Measurements from ENCODE around the gene ACTA1. TPM values are rescaled to one million over a fixed set of nuclear protein-coding genes. Genes with fewer than 3 reads are reported as not detected.

ACTA1 gene
- total RNA-seq, 4 donors from 2014 or later = 0.59 to 2.6 (median 1.7) TPM

DNA sequence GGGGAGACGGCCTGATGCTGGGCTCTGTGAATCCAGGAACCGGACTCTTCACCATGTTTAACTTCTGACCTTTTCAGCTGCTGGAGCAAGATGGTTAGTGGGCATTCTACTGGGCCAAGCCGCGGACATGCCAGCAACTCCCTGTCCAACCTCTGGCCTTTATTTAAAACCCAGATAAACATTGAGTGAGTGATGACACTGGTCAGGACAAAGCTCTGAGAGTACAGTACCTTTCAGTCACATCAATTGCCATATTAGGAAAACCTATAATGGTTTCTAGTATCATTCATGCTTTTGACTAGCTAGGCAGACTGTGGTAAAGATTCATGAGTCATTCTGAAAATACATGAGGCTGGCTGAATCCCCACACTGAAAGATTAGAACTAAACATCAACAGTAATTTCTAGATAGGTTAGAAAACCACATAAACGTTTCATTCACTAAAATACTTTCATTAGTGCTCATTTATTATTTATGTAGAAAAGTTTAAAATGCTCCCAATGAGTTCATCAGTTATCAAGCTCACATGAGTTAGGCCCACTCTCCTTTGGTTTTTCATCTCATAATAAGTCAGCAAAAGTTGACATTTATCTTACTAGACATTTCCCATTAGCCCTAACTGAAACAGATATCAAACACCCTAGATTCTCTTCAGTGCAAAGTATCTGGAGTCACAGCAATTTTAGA is 7.1 kb upstream of the ACTA1 start:
- no peak overlapping the region for H3K27ac ChIP-seq
- peaks cover 58% of the 10 kb centered on the region for H3K36me3 ChIP-seq
- no peaks in the 10 kb centered on the region for H3K9me3 ChIP-seq
- DNase-seq (ENCODE audit: low spot score in 2 of 2) = no peak
- H3K4me1 ChIP-seq = no peaks in the 10 kb centered on the region
- H3K27me3 ChIP-seq = peaks cover 7% of the 10 kb centered on the region
- 85% methylated on average over 5 of the region's 5 CpGs for WGBS
- no peak overlapping the region for H3K4me3 ChIP-seq
- TF ChIP-seq, protein P1, sequence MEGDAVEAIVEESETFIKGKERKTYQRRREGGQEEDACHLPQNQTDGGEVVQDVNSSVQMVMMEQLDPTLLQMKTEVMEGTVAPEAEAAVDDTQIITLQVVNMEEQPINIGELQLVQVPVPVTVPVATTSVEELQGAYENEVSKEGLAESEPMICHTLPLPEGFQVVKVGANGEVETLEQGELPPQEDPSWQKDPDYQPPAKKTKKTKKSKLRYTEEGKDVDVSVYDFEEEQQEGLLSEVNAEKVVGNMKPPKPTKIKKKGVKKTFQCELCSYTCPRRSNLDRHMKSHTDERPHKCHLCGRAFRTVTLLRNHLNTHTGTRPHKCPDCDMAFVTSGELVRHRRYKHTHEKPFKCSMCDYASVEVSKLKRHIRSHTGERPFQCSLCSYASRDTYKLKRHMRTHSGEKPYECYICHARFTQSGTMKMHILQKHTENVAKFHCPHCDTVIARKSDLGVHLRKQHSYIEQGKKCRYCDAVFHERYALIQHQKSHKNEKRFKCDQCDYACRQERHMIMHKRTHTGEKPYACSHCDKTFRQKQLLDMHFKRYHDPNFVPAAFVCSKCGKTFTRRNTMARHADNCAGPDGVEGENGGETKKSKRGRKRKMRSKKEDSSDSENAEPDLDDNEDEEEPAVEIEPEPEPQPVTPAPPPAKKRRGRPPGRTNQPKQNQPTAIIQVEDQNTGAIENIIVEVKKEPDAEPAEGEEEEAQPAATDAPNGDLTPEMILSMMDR (IDR thresholded peaks at IDR 0.05) = no peak
- TF ChIP-seq POLR2A (IDR thresholded peaks at IDR 0.05) (no peak), POLR2AphosphoS5 (IDR thresholded peaks at IDR 0.05) (no peak), EP300 (IDR thresholded peaks at IDR 0.05) (no peak)

DNA sequence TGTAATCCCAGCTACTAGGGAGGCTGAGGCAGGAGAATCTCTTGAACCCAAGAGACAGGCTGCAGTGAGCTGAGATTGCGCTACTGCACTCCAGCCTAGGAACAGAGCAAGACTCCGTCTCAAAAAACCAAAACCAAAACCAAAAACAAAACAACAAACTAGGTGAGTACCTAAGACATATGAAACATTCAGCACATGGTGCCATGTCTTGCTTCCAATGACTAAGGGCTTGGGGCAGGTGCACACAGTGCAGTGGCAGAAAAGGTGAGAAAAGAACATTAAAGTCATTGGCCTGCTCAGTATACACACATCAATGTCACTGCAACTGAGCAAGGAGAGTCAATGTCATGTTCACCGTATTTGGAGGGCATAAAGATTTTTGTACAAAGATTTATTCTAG is 4.1 kb upstream of the ACTA1 start:
- TF ChIP-seq POLR2A (IDR thresholded peaks at IDR 0.05) (no peak), EP300 (IDR thresholded peaks at IDR 0.05) (no peak), POLR2AphosphoS5 (IDR thresholded peaks at IDR 0.05) (no peak)
- TF ChIP-seq, protein P1 (IDR thresholded peaks at IDR 0.05) = no peak
- WGBS = 93% methylated on average over 3 of the region's 3 CpGs
- Histone ChIP-seq H3K9me3 (no peaks in the 10 kb centered on the region), H3K36me3 (peaks cover 33% of the 10 kb centered on the region), H3K4me1 (peaks cover 12% of the 10 kb centered on the region), H3K27me3 (peaks cover 36% of the 10 kb centered on the region), H3K27ac (no peak overlapping the region), H3K4me3 (no peak overlapping the region)
- no peak for DNase-seq (ENCODE audit: low spot score in 2 of 2)

DNA sequence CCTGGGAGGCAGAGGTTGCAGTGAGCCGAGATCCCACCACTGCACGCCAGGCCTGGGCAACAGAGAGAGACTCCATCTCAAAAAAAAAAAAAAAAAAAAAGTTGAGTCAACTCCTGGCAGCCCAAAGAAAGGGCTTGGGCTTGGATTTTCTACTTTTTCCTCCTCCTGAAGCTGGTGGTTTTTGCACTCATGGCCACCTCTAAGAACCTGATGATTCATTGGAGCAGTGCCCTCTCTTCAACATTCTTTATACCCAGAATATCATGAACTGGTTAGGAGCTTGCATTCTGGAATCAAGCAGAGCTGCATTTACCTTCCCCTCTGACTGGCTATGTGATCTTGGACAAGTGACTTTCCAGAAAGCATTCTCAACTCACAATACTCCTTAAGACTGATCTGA is 3.5 kb upstream of the ACTA1 start:
- Histone ChIP-seq H3K27me3 (peaks cover 42% of the 10 kb centered on the region), H3K36me3 (peaks cover 28% of the 10 kb centered on the region), H3K9me3 (no peaks in the 10 kb centered on the region), H3K27ac (no peak overlapping the region), H3K4me1 (peaks cover 18% of the 10 kb centered on the region), H3K4me3 (no peak overlapping the region)
- TF ChIP-seq POLR2AphosphoS5 (IDR thresholded peaks at IDR 0.05) = no peak
- WGBS = 96% methylated on average over 2 of the region's 2 CpGs
- no peak for DNase-seq (ENCODE audit: low spot score in 2 of 2)

DNA sequence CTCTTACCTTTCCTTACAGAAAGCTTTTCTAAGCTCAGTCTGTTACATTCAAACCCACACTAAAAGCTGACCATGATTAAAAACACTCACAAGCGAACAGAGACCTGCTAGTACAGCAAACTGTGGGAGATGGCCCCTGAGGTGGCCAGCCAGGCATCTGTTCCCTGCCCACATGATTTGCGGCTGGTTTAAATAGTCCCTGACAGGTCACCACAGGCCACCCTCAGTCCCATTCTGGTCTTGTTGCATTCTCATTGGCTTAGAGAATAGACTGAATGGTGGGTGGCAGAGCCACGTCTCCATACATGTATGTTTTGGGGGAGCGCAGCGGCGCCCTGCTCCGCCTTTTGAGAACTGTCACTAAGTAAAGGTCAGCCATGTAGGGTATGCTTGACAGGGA is 2.3 kb upstream of the ACTA1 start:
- 61% methylated on average over 7 of the region's 7 CpGs for WGBS
- Histone ChIP-seq H3K36me3 (peaks cover 16% of the 10 kb centered on the region), H3K4me3 (no peak overlapping the region), H3K27ac (no peak overlapping the region), H3K9me3 (no peaks in the 10 kb centered on the region), H3K27me3 (peaks cover 54% of the 10 kb centered on the region), H3K4me1 (peaks cover 30% of the 10 kb centered on the region)
- TF ChIP-seq, protein P1 (IDR thresholded peaks at IDR 0.05) = no peak
- TF ChIP-seq POLR2AphosphoS5 (IDR thresholded peaks at IDR 0.05) = no peak
- no peak for DNase-seq (ENCODE audit: low spot score in 2 of 2)

DNA sequence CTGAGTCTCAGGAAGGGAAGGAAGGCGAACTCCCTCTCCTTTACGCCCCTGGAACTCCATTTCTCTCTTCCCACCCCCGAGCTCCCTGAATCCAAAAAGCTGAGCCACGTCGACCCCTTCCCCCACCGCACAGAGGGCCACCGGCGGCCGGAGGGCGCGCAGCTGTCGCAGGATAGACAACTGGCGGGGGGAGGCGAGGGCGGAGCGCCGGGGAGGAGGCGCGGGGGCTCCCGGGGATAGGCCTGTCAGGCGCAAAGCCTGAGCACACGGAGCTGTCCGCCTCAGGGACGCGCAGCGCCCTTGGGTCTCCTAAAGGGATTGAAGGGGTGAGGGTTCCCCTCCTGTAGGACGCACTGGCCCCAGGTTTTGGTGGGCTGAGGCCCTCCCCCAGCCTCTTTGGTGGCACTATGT is 752 bp upstream of the ACTA1 start:
- TF ChIP-seq EP300 (IDR thresholded peaks at IDR 0.05) = no peak
- TF ChIP-seq POLR2AphosphoS5 (IDR thresholded peaks at IDR 0.05) = no peak
- TF ChIP-seq POLR2A (IDR thresholded peaks at IDR 0.05) = no peak
- TF ChIP-seq, protein P1 (IDR thresholded peaks at IDR 0.05) = no peak
- Histone ChIP-seq H3K9me3 (no peaks in the 10 kb centered on the region), H3K36me3 (peaks cover under 1% of the 10 kb centered on the region), H3K4me3 (no peak overlapping the region), H3K27ac (no peak overlapping the region), H3K27me3 (peaks cover 70% of the 10 kb centered on the region), H3K4me1 (peaks cover 37% of the 10 kb centered on the region)
- WGBS = 2% methylated on average over 6 of the region's 27 CpGs
- no peak for DNase-seq (ENCODE audit: low spot score in 2 of 2)
